Memory B cell (primary cell): ENCODE results near the gene STAT4.

Experiments used
- ATAC-seq: fragments of 150-1000 bp; cut with Tn5 transposase; 2 replicates; pipeline ENCODE4 v1.10.0; 2021; ENCODE audit warnings: low read depth, mild to moderate bottlenecking, moderate library complexity
- DNase-seq, 2 donors: peaks; one replicate each; pipeline ENCODE4 v3.0.0; 2022; ENCODE audit warnings: low spot score in 2 of 2
- H3K27ac Mint-ChIP-seq: one replicate; pipeline ENCODE4 v1.8.0; 2022; ENCODE audit warnings: mild to moderate bottlenecking, moderate library complexity, mixed read lengths
- H3K27me3 Mint-ChIP-seq: one replicate; pipeline ENCODE4 v1.8.0; 2022; ENCODE audit warnings: mixed read lengths
- H3K36me3 Mint-ChIP-seq: one replicate; pipeline ENCODE4 v1.8.0; 2022; ENCODE audit warnings: mild to moderate bottlenecking, mixed read lengths
- H3K4me1 Mint-ChIP-seq: one replicate; pipeline ENCODE4 v1.8.0; 2022; ENCODE audit warnings: mixed read lengths
- H3K4me3 Mint-ChIP-seq: one replicate; pipeline ENCODE4 v1.8.0; 2022; ENCODE audit warnings: mild to moderate bottlenecking, moderate library complexity, mixed read lengths
- H3K9me3 Mint-ChIP-seq: one replicate; pipeline ENCODE4 v1.8.0; 2022; ENCODE audit warnings: mixed read lengths

Gene STAT4

DNA sequence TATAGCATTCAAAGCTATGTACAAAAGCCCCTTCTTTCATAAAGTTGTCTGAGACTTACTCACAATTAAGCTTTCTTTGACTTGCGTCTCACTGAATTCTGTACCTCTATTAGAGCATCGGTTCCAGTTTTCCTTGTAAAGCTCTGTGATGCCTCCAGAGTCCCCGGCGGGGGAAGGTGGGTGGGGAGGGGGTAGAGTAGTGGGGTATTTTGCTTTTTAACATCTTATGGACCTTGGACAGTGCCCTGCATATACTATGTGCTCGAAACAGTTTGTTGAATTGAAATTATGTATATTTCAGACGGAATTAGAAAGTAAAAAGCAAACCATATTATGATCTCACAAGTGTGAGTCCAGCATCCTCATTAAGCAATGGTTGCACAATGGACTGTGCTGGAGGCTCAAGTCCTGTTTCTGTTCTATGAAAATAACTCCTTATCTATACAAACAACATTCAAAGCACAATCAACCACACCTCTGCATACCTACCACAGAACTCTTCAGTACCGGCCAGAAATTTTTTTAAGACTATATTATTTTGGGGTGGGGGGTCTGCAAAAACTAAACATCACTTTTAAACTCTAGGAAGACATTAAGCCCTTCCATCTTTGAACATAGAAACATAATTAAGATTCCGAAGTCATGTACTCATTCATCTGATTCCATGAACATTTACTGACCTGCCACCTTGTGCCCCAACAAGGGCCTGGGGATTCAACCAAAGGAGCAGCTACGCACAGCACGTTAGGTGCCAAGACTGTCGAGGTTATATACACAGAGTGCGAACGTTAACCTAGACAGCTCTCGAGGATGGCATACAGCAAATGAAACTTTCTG is 137.7 kb downstream of the STAT4 start:
- no peak overlapping the region for H3K27ac Mint-ChIP-seq
- peaks cover 12% of the 10 kb centered on the region for H3K4me1 Mint-ChIP-seq
- peaks cover 5% of the 10 kb centered on the region for H3K36me3 Mint-ChIP-seq
- no peaks in the 10 kb centered on the region for H3K27me3 Mint-ChIP-seq
- DNase-seq (no peak), ATAC-seq (no peak)
- H3K4me3 Mint-ChIP-seq, result no peak overlapping the region
- H3K9me3 Mint-ChIP-seq, result peaks cover 4% of the 10 kb centered on the region

GRCh38 chr2:191012346-191012745 is 138.4 kb downstream of the STAT4 start:
- H3K27ac Mint-ChIP-seq, result no peak overlapping the region
- peaks cover 5% of the 10 kb centered on the region for H3K36me3 Mint-ChIP-seq
- peaks cover 12% of the 10 kb centered on the region for H3K4me1 Mint-ChIP-seq
- H3K4me3 Mint-ChIP-seq, result no peak overlapping the region
- ATAC-seq (no peak), DNase-seq (no peak)
- peaks cover 4% of the 10 kb centered on the region for H3K9me3 Mint-ChIP-seq
- H3K27me3 Mint-ChIP-seq, result no peaks in the 10 kb centered on the region

DNA sequence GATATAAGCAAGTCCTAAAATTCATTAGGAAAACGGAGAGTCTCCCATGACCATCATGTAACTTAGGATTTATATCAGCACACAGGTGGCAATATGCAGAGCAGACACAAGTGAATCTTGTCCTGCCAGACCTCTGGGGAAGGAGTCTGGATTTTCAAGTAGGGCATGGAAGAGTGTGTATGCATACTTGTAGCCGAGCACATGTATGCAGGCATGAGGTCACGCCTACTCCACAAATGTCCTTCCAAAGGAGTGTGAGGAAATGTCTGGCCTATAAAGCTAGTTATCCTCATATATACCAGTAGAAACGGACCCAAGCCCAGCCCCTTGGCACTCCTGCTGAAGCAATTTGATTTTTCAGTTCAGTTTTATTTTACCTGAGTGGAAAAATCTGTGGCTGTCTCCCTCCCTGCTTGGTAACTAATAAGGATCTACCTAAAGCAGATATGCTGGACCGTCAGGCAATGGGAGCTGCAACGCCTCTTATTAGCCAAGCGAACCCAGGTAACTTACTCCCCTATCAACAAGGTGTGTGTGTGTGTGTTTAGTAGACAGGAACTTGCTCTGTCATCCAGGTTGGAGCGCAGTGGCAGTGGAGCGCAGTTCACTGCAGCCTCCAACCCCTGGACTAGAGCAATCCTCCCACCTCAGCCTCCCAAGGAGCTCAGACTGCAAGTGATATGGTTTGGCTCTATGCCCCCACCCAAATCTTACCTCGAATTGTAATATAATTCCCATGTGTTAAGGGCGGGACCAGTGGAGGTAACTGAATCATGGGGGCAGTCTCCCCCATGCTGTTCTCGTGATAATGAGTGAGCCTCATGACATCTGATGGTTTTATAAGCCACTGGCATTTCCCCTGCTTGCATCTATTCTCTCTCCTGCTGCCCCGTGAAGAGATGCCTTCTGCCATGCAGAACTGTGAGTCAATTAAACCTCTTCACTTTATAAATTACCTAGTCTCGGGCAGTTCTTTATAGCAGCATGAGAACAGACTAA is 139.6 kb downstream of the STAT4 start:
- DNase-seq (no peak), ATAC-seq (no peak)
- Mint-ChIP-seq H3K27ac (no peak overlapping the region), H3K4me1 (peaks cover 15% of the 10 kb centered on the region), H3K9me3 (peaks cover 1% of the 10 kb centered on the region), H3K36me3 (peaks cover 15% of the 10 kb centered on the region), H3K27me3 (no peaks in the 10 kb centered on the region), H3K4me3 (peak overlapping the region; percentile 12)

- peaks cover 20% of the 10 kb centered on the region for H3K36me3 Mint-ChIP-seq
- peaks cover 18% of the 10 kb centered on the region for H3K4me1 Mint-ChIP-seq
- H3K9me3 Mint-ChIP-seq, result peaks cover 2% of the 10 kb centered on the region
- H3K4me3 Mint-ChIP-seq, result no peak overlapping the region
- DNase-seq, result no peak
- no peak for ATAC-seq
- no peaks in the 10 kb centered on the region for H3K27me3 Mint-ChIP-seq
- H3K27ac Mint-ChIP-seq, result no peak overlapping the region
Observed at GRCh38 chr2:191009541-191010374, 141.0 kb downstream of the STAT4 start.

DNA sequence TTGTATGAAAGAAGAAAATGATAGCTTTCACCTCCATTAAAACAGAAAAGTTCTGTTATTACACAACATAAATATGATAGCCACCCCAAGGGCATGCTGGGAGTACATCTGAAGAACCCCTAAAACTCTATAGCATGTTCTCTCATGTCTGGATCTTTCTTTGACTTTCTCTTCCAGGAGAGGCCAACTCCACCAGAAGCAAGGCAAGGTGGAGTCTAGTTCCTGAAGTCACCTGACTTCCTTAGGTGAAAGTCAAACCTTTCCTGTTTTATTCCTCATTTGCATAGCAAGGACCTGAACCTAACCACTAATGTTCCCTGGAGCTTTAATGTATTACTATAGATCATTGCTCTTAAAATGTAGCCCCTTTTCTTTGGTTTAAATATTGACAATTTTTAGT is 142.5 kb downstream of the STAT4 start:
- Mint-ChIP-seq H3K27ac (peak overlapping the region; percentile 63), H3K4me3 (no peak overlapping the region), H3K4me1 (peaks cover 18% of the 10 kb centered on the region), H3K36me3 (peaks cover 35% of the 10 kb centered on the region), H3K27me3 (no peaks in the 10 kb centered on the region), H3K9me3 (peaks cover 2% of the 10 kb centered on the region)
- ATAC-seq (no peak), DNase-seq (no peak)

DNA sequence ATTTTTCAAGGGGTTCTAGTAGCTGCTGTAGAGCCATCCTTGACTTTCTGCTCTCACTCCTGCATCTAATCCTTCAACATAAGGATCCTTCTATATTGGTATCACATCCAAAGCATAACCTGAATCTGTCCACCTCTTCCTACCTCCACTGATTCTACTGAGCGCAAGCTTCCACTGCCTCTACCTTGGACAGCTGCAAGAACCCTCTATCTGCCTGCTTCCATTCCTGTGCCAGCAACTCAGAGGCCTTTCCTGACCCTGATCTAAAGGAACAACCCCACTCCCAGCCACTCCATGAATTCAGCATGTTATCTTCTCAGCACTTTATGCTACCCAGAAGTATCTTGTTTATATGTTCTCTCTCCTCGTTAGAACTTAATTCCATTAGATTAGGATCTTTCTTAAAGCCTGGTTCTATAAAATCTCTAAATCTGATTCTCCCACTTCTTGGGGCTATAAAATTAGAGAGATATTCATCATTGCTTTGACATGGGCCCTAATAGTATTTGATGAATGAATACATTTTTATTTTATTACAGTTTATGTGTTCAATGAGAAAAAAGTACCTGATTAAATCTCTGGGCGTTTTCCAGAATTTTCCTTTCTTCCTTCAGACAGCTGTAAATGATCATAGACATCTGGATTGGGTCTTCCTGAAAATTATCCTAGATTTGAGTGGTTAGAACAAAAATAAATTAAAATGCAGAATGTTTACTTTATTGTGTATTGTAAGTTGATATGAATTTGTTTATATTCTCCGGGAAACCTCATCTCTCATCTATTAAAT is 143.6 kb downstream of the STAT4 start:
- no peak overlapping the region for H3K27ac Mint-ChIP-seq
- peaks cover 18% of the 10 kb centered on the region for H3K4me1 Mint-ChIP-seq
- no peak overlapping the region for H3K4me3 Mint-ChIP-seq
- H3K9me3 Mint-ChIP-seq, result peaks cover 2% of the 10 kb centered on the region
- ATAC-seq (no peak), DNase-seq (no peak)
- H3K36me3 Mint-ChIP-seq, result peaks cover 41% of the 10 kb centered on the region
- no peaks in the 10 kb centered on the region for H3K27me3 Mint-ChIP-seq

DNA sequence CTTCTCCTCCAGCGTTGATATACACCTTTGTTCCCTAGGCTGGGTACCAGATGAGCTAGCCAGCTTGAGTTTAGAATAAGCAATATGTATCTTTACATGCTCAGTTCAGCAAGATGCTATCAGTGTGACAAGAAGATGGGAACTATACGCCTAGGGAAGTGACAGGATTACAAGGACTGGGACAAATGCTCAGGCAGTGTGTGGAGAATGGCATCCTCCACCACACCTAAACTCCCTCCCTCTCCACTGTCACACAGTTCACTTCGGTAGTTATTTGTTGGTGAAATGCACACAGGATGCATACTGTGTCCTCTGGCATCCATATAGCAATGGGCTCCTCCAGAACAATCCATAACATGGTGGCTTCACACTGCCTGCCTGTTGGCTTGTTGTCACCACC is 144.5 kb downstream of the STAT4 start:
- peaks cover 18% of the 10 kb centered on the region for H3K4me1 Mint-ChIP-seq
- H3K27ac Mint-ChIP-seq, result no peak overlapping the region
- no peak for ATAC-seq
- H3K27me3 Mint-ChIP-seq, result no peaks in the 10 kb centered on the region
- no peak overlapping the region for H3K4me3 Mint-ChIP-seq
- H3K9me3 Mint-ChIP-seq, result peaks cover 2% of the 10 kb centered on the region
- DNase-seq, result no peak
- peaks cover 43% of the 10 kb centered on the region for H3K36me3 Mint-ChIP-seq

DNA sequence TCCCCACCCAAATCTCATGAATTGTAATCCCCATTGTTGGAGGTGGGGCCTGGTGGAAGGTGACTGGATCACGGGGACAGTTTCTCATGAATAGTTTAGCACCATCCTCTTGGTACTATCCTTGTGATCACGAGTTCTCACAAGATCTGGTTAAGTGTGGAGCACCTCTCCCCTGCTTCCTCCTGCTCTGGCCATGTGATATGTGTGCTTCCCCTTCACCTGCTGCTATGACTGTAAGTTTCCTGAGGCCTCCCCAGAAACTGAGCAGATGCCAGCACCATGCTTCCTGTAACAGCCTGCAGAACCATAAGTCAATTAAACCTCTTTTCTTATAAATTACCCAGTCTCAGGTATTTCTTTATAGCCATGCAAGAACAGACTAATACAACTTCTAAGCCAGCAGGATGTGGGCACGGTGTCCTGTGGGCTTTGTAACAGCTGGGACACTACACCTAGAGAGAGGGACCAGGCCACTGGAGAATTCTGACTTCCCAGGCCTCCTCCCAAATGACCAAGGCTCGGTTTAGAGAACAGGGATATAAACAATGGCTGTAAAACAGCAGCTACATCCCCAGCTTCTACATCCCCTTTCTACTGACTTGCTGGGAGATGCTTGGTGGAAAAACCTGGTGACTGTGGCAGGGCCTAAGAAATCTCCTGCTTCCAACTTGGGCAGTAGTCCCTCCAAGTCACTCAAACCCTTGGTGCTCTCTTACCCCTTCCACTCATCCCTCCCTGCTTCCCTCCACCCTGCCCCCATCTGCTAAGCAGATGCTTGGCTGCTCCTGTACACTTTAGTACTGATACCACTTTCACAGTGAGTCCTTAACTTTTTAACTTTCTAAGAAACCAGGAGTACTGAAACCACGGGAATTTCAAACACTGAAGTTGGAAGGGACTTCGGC is 147.1 kb downstream of the STAT4 start:
- peaks cover 2% of the 10 kb centered on the region for H3K9me3 Mint-ChIP-seq
- H3K36me3 Mint-ChIP-seq, result peaks cover 56% of the 10 kb centered on the region
- peak overlapping the region; percentile 55 for H3K27ac Mint-ChIP-seq
- no peak for ATAC-seq
- H3K4me1 Mint-ChIP-seq, result peaks cover 10% of the 10 kb centered on the region
- no peak for DNase-seq
- H3K27me3 Mint-ChIP-seq, result no peaks in the 10 kb centered on the region
- no peak overlapping the region for H3K4me3 Mint-ChIP-seq

DNA sequence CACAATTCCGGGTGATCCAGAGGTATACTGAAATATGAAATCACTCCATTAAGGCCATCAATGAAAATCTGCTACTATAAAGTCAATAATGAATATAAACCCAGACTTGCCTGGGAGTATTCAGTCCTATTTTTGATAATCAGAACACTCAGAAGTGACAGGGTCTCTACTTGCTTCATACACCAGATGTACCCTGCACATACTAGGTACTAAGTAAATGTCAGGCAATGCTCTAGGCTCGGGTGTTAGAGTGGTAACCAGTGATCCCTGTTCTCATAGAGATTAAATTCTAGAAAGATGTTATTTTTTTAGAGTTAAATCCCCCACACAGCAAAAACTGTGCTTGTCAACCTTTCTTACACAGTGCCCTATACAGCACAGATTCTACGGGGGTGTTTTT is 149.2 kb downstream of the STAT4 start:
- Mint-ChIP-seq H3K4me3 (no peak overlapping the region), H3K4me1 (peaks cover 3% of the 10 kb centered on the region)
- no peak for DNase-seq

DNA sequence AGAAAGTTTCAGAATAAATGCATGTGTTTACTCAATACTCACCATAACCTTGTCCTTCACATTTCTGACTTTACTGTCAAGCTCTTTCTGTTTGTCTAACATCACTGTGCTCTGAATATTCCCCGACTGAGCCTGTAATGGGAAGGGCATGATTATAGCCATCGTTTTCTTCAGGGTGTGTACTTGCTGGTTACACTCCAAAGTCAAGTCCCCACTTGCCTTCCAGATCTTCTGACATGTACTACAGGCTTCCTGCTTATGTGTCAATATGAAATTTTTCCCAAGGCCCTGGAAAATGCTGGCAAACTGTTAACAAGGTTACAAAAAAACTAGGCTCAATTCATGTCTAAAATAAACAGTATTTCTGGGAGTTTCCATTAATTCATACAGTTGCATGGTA is 149.8 kb downstream of the STAT4 start:
- Mint-ChIP-seq H3K27ac (no peak overlapping the region), H3K4me3 (no peak overlapping the region), H3K4me1 (peaks cover 3% of the 10 kb centered on the region), H3K9me3 (peaks cover 2% of the 10 kb centered on the region), H3K27me3 (no peaks in the 10 kb centered on the region), H3K36me3 (peaks cover 59% of the 10 kb centered on the region)
- DNase-seq, result no peak
- no peak for ATAC-seq

More for the DNA sequence above, 149.2 kb downstream of the STAT4 start:
- Mint-ChIP-seq H3K27ac (peak overlapping the region; percentile 31), H3K9me3 (peaks cover 2% of the 10 kb centered on the region), H3K36me3 (peaks cover 58% of the 10 kb centered on the region), H3K27me3 (no peaks in the 10 kb centered on the region)
- ATAC-seq, result no peak

- DNase-seq (no peak), ATAC-seq (no peak)
- H3K27ac Mint-ChIP-seq, result no peak overlapping the region
- no peak overlapping the region for H3K4me3 Mint-ChIP-seq
- H3K9me3 Mint-ChIP-seq, result peaks cover 1% of the 10 kb centered on the region
- peaks cover 66% of the 10 kb centered on the region for H3K36me3 Mint-ChIP-seq
- no peaks in the 10 kb centered on the region for H3K27me3 Mint-ChIP-seq
- H3K4me1 Mint-ChIP-seq, result peaks cover 4% of the 10 kb centered on the region
Observed at GRCh38 chr2:190999949-191000665, 150.7 kb downstream of the STAT4 start.

- Mint-ChIP-seq H3K4me3 (no peak overlapping the region), H3K27ac (no peak overlapping the region), H3K27me3 (no peaks in the 10 kb centered on the region), H3K36me3 (peaks cover 64% of the 10 kb centered on the region), H3K9me3 (no peaks in the 10 kb centered on the region), H3K4me1 (peaks cover 5% of the 10 kb centered on the region)
- ATAC-seq (no peak), DNase-seq (no peak)
Observed at GRCh38 chr2:190999058-190999457, 151.7 kb downstream of the STAT4 start.
